NCI-H510A treated with DMSO at 0.1 percent for 48 hours (cell line): ENCODE measurements around the gene TMPO.
"Not testable (repeated sequence)": the region's sequence is repeated elsewhere in the genome, so short reads cannot be mapped to it uniquely, and the experiment has no call there.

ENCODE experiments used
- DNase-seq: peaks from one replicate; lab custom pipeline; 2025; lab: John Stamatoyannopoulos, UW

The TMPO gene

GRCh38 chr12:98511806-98512205, 3.6 kb upstream of the TMPO start:
- DNase-seq, result not testable (repeated sequence)

- DNase-seq, result no peak
These were observed 1.7 kb upstream of the TMPO start for GRCh38 chr12:98513379-98514322.

- peak; percentile 67 for DNase-seq
These were observed 456 bp upstream of the TMPO start for GRCh38 chr12:98514982-98515286.

- peak; percentile 75 for DNase-seq
These were observed 902 bp downstream of the TMPO start for GRCh38 chr12:98516111-98516873.

- no peak for DNase-seq
These were observed 4.0 kb downstream of the TMPO start for GRCh38 chr12:98519257-98519907.

GRCh38 chr12:98530068-98530467, 14.7 kb downstream of the TMPO start:
- DNase-seq, result no peak

- DNase-seq, result peak; percentile 18
These were observed 17.4 kb downstream of the TMPO start for GRCh38 chr12:98532687-98533304.

GRCh38 chr12:98533723-98534251, 18.4 kb downstream of the TMPO start:
- DNase-seq, result no peak

GRCh38 chr12:98538031-98538430, 22.6 kb downstream of the TMPO start:
- DNase-seq, result no peak

- no peak for DNase-seq
These were observed 28.3 kb downstream of the TMPO start for GRCh38 chr12:98543701-98544100.

GRCh38 chr12:98544751-98545150, 29.4 kb downstream of the TMPO start:
- no peak for DNase-seq

GRCh38 chr12:98549371-98550110, 34.2 kb downstream of the TMPO start:
- no peak for DNase-seq

- DNase-seq, result no peak
These were observed 36.4 kb downstream of the TMPO start for GRCh38 chr12:98551787-98552186.

- not testable (repeated sequence) for DNase-seq
These were observed 42.7 kb downstream of the TMPO start for GRCh38 chr12:98558097-98558496.

GRCh38 chr12:98559666-98560065, 44.3 kb downstream of the TMPO start:
- peak; percentile 6 for DNase-seq

- no peak for DNase-seq
These were observed 46.5 kb downstream of the TMPO start for GRCh38 chr12:98561846-98562245.

GRCh38 chr12:98572010-98572409, 56.6 kb downstream of the TMPO start:
- DNase-seq, result no peak

- DNase-seq, result no peak
These were observed 58.7 kb downstream of the TMPO start for GRCh38 chr12:98574110-98574509.

- no peak for DNase-seq
These were observed 59.6 kb downstream of the TMPO start for GRCh38 chr12:98575013-98575412.

- not testable (repeated sequence) for DNase-seq
These were observed 61.4 kb downstream of the TMPO start for GRCh38 chr12:98576795-98577194.

- no peak for DNase-seq
These were observed 63.0 kb downstream of the TMPO start for GRCh38 chr12:98578392-98578791.
